Transverse colon (tissue), 4 donors: ENCODE results near the gene VMO1. TPM values are rescaled to one million over a fixed set of nuclear protein-coding genes. Genes with fewer than 3 reads are reported as not detected.

ENCODE experiments used
- DNase-seq: peaks from one replicate; pipeline ENCODE4 v3.0.0-alpha.2; 2019
- H3K27ac ChIP-seq, 4 donors: fragments of 200-600 bp; sonication (generic); 2 replicates each; pipeline ENCODE4 v1.5.1; 2016 to 2018; ENCODE audit warnings: inconsistent platforms in 4 of 4
- H3K27me3 ChIP-seq: fragments of 200-600 bp; sonication (generic); 2 replicates; pipeline ENCODE4 v1.5.1; 2017; ENCODE audit warnings: inconsistent platforms
- H3K36me3 ChIP-seq, 4 donors: fragments of 200-600 bp; sonication (generic); 2 replicates each; pipeline ENCODE4 v1.5.1; 2017 to 2019; ENCODE audit warnings: inconsistent platforms in 4 of 4
- H3K4me1 ChIP-seq, 4 donors: fragments of 200-600 bp; sonication (generic); 2 replicates each; pipeline ENCODE4 v1.5.1; 2017 to 2020; ENCODE audit warnings: inconsistent platforms in 4 of 4
- H3K4me3 ChIP-seq, 4 donors: fragments of 200-600 bp; sonication (generic); 1 replicate in 1 of 4; 2 replicates in 3 of 4; pipeline versions ENCODE4 v1.5.1 to v1.6.1; 2017 to 2019; ENCODE audit warnings: inconsistent platforms in 4 of 4
- H3K9me3 ChIP-seq, 2 donors: fragments of 200-600 bp; sonication (generic); 2 replicates each; pipeline ENCODE4 v1.5.1; 2017 to 2019; ENCODE audit warnings: inconsistent platforms in 2 of 2
- EP300 ChIP-seq: sonication (generic); formaldehyde crosslinking; IDR thresholded peaks from one replicate; pipeline ENCODE4 v1.6.1; 2017; ENCODE audit warnings: antibody characterized with exemption, low read depth
- POLR2A ChIP-seq: fragments of 450-650 bp; IDR thresholded peaks from one replicate; pipeline ENCODE4 v1.6.1; 2016; ENCODE audit warnings: antibody characterized with exemption, mild to moderate bottlenecking, moderate library complexity
- POLR2AphosphoS5 ChIP-seq, 3 donors: sonication (generic); formaldehyde crosslinking; IDR thresholded peaks; one replicate each; pipeline ENCODE4 v1.6.1; 2016; ENCODE audit warnings: antibody characterized with exemption in 3 of 3
- WGBS, 2 donors: methylation state at CpG; one replicate each; pipeline ENCODE4 v1.1.5; 2018; ENCODE audit warnings: low coverage in 1 of 2; 5-methylcytosine and 5-hydroxymethylcytosine counted together
- in situ Hi-C, 4 donors: fragments of 200-750 bp; cut with MboI; loops; one replicate each; pipeline versions ENCODE4 v1.15.0 to v1.15.1; 2017; ENCODE audit warnings: low sequenced_read_pairs in 3 of 4, low pct_ligation_motif_present in 1 of 4, low pct_unique_long_range_greater_than_20kb in 1 of 4
- intact Hi-C: fragments of 100-400 bp; cut with DNase I; formaldehyde crosslinking; loops from one replicate; pipeline ENCODE4 v1.15.1; 2023; ENCODE audit warnings: low total_unique reads
- total RNA-seq, 4 donors: library from RNA; depleted of rRNA; stranded (reverse); fragments of >200 nt; gene quantifications; one replicate each; pipeline ENCODE4 v1.1.0, GENCODE V29; 2016

The VMO1 gene
- total RNA-seq, 4 donors from 2014 or later: 0.68 to 5.2 (median 1.9) TPM; not detected in 1

GRCh38 chr17:4738136-4739121 is 47.7 kb downstream of the VMO1 start:
- WGBS, 2 donors: 16 to 43% methylated on average over 4 to 41 of the region's 41 CpGs

DNA sequence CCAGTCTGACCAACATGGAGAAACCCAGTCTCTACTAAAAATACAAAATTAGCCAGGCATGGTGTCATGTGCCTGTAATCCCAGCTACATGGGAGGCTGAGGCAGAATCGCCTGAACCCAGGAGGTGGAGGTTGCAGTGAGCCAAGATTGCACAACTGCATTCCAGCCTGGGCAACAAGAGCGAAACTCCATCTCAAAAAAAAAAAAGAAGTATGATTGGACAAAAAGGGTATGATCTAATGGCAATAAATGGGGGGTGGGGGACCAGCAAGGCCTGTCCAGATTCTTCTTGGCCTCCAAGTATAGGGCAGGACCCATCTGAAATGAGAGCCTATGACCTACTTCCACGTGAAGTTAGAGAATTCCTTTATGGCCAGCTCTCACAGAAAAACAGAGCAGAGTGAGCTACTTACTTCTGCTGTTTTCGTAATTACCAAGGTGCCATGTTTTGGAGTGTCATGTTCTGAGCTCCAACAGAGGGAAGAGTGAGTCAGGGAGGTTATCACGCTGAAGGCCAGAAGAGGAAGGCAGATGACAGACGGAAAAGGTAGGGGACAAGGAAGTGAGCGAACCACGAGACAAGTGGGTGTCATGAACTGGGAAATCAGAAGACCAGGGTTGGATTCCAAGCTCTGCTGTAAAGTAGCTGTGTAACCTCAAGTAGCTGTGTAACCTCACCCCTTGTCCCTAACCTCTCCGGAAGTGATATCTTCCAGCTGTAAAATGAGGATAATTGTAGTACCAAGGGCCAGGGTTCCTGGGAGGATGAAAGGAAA is 50.1 kb downstream of the VMO1 start:
- in situ Hi-C loops: loop anchor here in 2 of 4 donors (10.0 kb wide), 2 partner anchors 49 to 149 kb away; partner anchors contain the start of genes GLTPD2 (in 1 of the 2) and VMO1 (in 1 of the 2)
- Histone ChIP-seq H3K27ac (peak overlapping the region in 2 of 4 donors; percentile 14 to 21), H3K9me3 (no peaks in the 10 kb centered on the region), H3K36me3 (no peaks in the 10 kb centered on the region), H3K4me1 (peaks cover 6 to 25% (median 21%) of the 10 kb centered on the region in 4 donors), H3K4me3 (no peak overlapping the region), H3K27me3 (no peaks in the 10 kb centered on the region)
- TF ChIP-seq EP300: no peak
- TF ChIP-seq POLR2AphosphoS5 (IDR thresholded peaks at IDR 0.05): peak in 1 of 3 donors; percentile 23
- WGBS, 2 donors: 71 to 74% methylated on average over 8 to 9 of the region's 9 CpGs
- no peak for DNase-seq
- intact Hi-C loops: loop anchor here (10.0 kb wide), 2 partner anchors 49 to 159 kb away; partner anchors contain the start of genes C17orf107, GLTPD2 and VMO1

More at GRCh38 chr17:4738136-4739121, 47.7 kb downstream of the VMO1 start:
- Histone ChIP-seq H3K36me3 (no peaks in the 10 kb centered on the region), H3K9me3 (no peaks in the 10 kb centered on the region), H3K4me3 (peak overlapping the region; percentile 63 to 94 (median 80)), H3K27me3 (no peaks in the 10 kb centered on the region), H3K4me1 (peaks cover 6 to 16% (median 13%) of the 10 kb centered on the region in 4 donors), H3K27ac (peak overlapping the region; percentile 42 to 75 (median 72))
- peak; percentile 57 for DNase-seq
- TF ChIP-seq EP300 (no peak), POLR2A (peak; percentile 47), POLR2AphosphoS5 (IDR thresholded peaks at IDR 0.05) (peak in 2 of 3 donors; percentile 45 to 46)
- in situ Hi-C loops: loop anchor here in 2 of 4 donors (10.0 kb wide), 2 partner anchors 46 to 146 kb away; partner anchors contain the start of genes GLTPD2 (in 1 of the 2) and VMO1 (in 1 of the 2)
- intact Hi-C loops: loop anchor here (10.0 kb wide), 2 partner anchors 46 to 156 kb away; partner anchors contain the start of genes C17orf107, GLTPD2 and VMO1

Other genes with a start within 250 kb of the VMO1 start
- gene MYBBP1A, start 231.0 kb downstream of the VMO1 start, total RNA-seq: 100 to 1,000 TPM in 2 of 4 donors, 10 to 100 TPM in 2; 25.4 to 148 (median 81.5) TPM
- gene GGT6, start 225.8 kb downstream of the VMO1 start, total RNA-seq: 100 to 1,000 TPM; 214 to 308 (median 283) TPM
- gene SMTNL2, start 201.8 kb downstream of the VMO1 start, total RNA-seq: under 1 TPM in 3 of 4 donors, not detected in 1; 0.16 to 0.96 (median 0.40) TPM
- gene ALOX15, start 144.7 kb downstream of the VMO1 start, total RNA-seq: under 1 TPM in 2 of 4 donors, not detected in 2; 0.41 to 0.48 TPM
- gene PELP1, start 82.2 kb downstream of the VMO1 start, total RNA-seq: 10 to 100 TPM; 12.3 to 42.2 (median 16.1) TPM
- gene ARRB2, start 75.7 kb downstream of the VMO1 start, total RNA-seq: 10 to 100 TPM; 19.3 to 47.9 (median 36.8) TPM
- 10 to 100 TPM in 3 of 4 donors, 1 to 10 TPM in 1; 1.4 to 60.8 (median 34.1) TPM for gene MED11, start 54.9 kb downstream of the VMO1 start, total RNA-seq
- 1 to 10 TPM in 1 of 4 donors, under 1 TPM in 1, not detected in 2; 0.82 to 1.4 TPM for gene ZMYND15, start 46.5 kb downstream of the VMO1 start, total RNA-seq
- gene CXCL16, start 46.4 kb downstream of the VMO1 start, total RNA-seq: 10 to 100 TPM; 13.0 to 72.6 (median 27.0) TPM
- 10 to 100 TPM in 3 of 4 donors, 1 to 10 TPM in 1; 5.2 to 42.6 (median 26.1) TPM for gene TM4SF5, start 14.5 kb downstream of the VMO1 start, total RNA-seq
- gene GLTPD2, start 2.6 kb upstream of the VMO1 start, total RNA-seq: 1 to 10 TPM in 1 of 4 donors, under 1 TPM in 1, not detected in 2; 0.41 to 1.7 TPM
- 100 to 1,000 TPM in 2 of 4 donors, 10 to 100 TPM in 2; 34.0 to 111 (median 80.9) TPM for gene PSMB6, start 9.8 kb upstream of the VMO1 start, total RNA-seq
- gene PLD2, start 20.8 kb upstream of the VMO1 start, total RNA-seq: 10 to 100 TPM; 13.9 to 81.9 (median 18.9) TPM
- 100 to 1,000 TPM; 128 to 406 (median 181) TPM for gene MINK1, start 47.0 kb upstream of the VMO1 start, total RNA-seq
- 1 to 10 TPM in 3 of 4 donors, not detected in 1; 1.8 to 3.2 (median 2.1) TPM for gene C17orf107, start 113.2 kb upstream of the VMO1 start, total RNA-seq
- gene CHRNE, start 116.7 kb upstream of the VMO1 start, total RNA-seq: under 1 TPM in 1 of 4 donors, not detected in 3; 0.32 TPM
- not detected for gene GP1BA, start 145.9 kb upstream of the VMO1 start, total RNA-seq
- gene SLC25A11, start 153.7 kb upstream of the VMO1 start, total RNA-seq: 100 to 1,000 TPM in 1 of 4 donors, 10 to 100 TPM in 3; 62.4 to 120 (median 83.9) TPM
- gene RNF167, start 153.9 kb upstream of the VMO1 start, total RNA-seq: 100 to 1,000 TPM in 1 of 4 donors, 10 to 100 TPM in 3; 57.2 to 348 (median 73.7) TPM
- gene PFN1, start 162.2 kb upstream of the VMO1 start, total RNA-seq: 1,000 to 10,000 TPM in 1 of 4 donors, 100 to 1,000 TPM in 3; 743 to 1,049 (median 945) TPM
- gene ENO3, start 164.8 kb upstream of the VMO1 start, total RNA-seq: 100 to 1,000 TPM in 1 of 4 donors, 10 to 100 TPM in 1, 1 to 10 TPM in 2; 2.5 to 211 (median 12.9) TPM
- 10 to 100 TPM in 3 of 4 donors, 1 to 10 TPM in 1; 8.2 to 64.7 (median 47.4) TPM for gene SPAG7, start 181.5 kb upstream of the VMO1 start, total RNA-seq
- gene CAMTA2, start 201.3 kb upstream of the VMO1 start, total RNA-seq: 10 to 100 TPM; 35.9 to 71.8 (median 51.8) TPM
- gene INCA1, start 211.2 kb upstream of the VMO1 start, total RNA-seq: 1 to 10 TPM in 2 of 4 donors, not detected in 2; 1.8 to 2.2 TPM
- gene KIF1C, start 211.6 kb upstream of the VMO1 start, total RNA-seq: 100 to 1,000 TPM; 106 to 125 (median 114) TPM
- 1 to 10 TPM in 3 of 4 donors, not detected in 1; 1.3 to 6.0 (median 3.4) TPM for gene SLC52A1, start 249.1 kb upstream of the VMO1 start, total RNA-seq